ENCODE data around the gene LYPD3.
"Not testable (repeated sequence)": the region's sequence is repeated elsewhere in the genome, so short reads cannot be mapped to it uniquely, and the experiment has no call there.

Gene LYPD3

DNA sequence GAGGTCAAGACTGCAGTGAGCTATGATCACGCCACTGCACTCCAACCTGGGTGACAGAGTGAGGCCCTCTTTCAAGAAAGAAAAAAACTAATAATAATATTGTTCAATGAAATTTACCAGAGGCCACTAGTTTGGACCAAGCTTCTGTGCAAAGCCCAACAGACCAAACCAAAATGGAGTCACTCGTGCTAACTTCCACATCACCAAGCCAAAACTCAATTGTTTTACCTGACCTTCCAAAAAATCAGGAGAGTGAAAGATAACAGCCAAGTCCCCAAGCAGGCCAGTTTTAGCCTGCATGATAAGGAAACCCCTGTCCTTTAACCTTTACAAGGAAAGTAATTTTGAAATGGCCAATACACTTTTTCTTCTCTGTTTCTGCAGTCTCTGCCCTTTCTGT, 20.0 kb downstream of the LYPD3 start:
- TF ChIP-seq, protein P1, sequence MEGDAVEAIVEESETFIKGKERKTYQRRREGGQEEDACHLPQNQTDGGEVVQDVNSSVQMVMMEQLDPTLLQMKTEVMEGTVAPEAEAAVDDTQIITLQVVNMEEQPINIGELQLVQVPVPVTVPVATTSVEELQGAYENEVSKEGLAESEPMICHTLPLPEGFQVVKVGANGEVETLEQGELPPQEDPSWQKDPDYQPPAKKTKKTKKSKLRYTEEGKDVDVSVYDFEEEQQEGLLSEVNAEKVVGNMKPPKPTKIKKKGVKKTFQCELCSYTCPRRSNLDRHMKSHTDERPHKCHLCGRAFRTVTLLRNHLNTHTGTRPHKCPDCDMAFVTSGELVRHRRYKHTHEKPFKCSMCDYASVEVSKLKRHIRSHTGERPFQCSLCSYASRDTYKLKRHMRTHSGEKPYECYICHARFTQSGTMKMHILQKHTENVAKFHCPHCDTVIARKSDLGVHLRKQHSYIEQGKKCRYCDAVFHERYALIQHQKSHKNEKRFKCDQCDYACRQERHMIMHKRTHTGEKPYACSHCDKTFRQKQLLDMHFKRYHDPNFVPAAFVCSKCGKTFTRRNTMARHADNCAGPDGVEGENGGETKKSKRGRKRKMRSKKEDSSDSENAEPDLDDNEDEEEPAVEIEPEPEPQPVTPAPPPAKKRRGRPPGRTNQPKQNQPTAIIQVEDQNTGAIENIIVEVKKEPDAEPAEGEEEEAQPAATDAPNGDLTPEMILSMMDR (IDR thresholded peaks at IDR 0.05; ENCODE audit: insufficient read depth, low read depth, low read length, missing control alignments) = no peak
- H3K4me3 ChIP-seq (ENCODE audit: low read depth, low read length) = no peak overlapping the region
- DNase-seq (ENCODE audit: low read depth) = no peak

DNA sequence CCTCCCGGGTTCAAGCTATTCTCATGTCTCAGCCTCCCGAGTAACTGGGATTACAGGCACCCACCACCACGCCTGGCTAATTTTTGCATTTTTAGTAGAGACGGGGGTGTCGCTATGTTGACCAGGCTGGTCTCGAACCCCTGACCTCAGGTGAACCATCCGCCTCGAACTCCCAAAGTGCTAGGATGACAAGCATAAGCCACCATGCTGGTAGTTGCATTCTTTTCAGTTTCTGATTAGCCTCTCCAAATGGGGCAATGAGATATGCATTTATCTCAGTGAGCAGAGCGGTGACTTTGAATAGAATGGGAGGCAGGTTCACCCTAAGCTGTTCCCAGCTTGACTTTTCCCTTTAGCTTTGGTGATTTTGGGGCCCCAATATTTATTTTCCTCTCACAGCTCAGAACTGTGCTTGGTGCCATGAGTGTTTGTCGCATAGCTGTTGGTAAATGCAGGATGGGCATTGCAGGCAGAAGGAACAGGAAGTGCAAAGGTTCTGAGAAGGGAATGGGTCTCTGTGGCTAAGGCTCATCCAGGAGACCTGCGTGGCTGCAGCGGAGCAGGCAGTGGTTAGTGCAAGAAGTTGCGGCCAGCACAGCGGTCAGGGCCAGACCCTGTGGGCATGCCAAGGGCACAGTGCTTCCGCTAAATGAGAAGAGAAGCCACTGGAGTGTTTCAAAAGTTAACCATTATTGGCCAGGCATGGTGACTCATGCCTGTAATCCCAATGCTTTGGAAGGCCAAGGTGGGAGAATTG, 20.7 kb downstream of the LYPD3 start:
- TF ChIP-seq, protein P1 (IDR thresholded peaks at IDR 0.05; ENCODE audit: insufficient read depth, low read depth, low read length, missing control alignments) = no peak
- no peak overlapping the region for H3K4me3 ChIP-seq (ENCODE audit: low read depth, low read length)
- DNase-seq (ENCODE audit: low read depth) = no peak

DNA sequence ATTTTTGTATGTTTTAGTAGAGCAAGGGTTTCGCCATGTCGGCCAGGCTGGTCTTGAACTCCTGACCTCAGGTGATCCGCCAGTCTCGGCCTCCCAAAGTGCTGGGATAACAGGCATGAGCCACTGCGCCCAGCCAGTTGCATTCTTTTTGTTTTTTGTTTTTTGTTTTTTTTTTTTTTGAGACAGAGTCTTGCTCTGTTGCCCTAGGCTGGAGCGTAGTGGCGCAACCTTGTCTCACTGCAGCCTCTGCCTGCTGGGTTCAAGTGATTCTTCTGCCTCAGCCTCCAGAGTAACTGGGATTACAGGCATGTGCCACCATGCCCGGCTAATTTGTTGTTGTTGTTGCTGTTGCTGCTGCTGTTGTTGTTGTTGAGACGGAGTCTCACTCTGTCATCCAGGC, 21.3 kb downstream of the LYPD3 start:
- H3K4me3 ChIP-seq (ENCODE audit: low read depth, low read length); DNase-seq (ENCODE audit: low read depth): not testable (repeated sequence)

DNA sequence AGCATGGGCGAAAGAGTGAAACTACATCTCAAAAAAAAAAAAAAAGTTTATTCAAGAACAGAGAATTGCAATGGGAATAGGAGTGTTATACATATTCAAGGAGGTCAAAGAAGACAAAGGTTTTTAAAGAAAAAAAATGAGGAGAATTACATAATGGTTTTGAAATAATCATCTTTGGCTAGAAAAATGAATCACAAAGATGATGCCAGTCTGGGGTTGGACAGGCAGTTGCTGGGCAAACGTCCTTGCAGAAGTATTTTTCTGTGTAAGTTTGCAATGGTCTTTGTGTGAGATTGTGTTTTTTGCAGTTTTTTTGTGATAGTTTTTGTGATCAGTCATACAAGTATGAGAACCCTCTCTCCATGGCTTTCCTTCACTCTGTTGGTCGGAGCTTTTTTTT, 23.7 kb downstream of the LYPD3 start:
- TF ChIP-seq, protein P1 (IDR thresholded peaks at IDR 0.05; ENCODE audit: insufficient read depth, low read depth, low read length, missing control alignments) = no peak
- no peak overlapping the region for H3K4me3 ChIP-seq (ENCODE audit: low read depth, low read length)
- no peak for DNase-seq (ENCODE audit: low read depth)

DNA sequence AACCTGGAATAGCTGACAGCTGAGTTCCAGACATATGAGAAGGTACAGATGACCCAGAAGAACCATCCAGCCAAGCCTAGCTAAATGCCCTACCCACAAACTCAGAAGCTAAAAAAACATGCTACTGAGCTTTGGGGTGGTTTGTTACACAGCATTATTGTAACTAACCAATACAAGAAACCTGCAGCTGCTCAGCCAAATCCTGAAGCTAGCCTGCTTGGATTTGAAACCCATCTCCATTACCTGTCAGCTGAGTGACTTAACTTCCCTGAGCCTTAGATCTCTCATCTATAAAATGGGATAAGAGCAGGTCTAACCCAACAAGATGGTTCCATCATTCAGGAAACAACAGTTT, 25.7 kb downstream of the LYPD3 start:
- TF ChIP-seq, protein P1 (IDR thresholded peaks at IDR 0.05; ENCODE audit: insufficient read depth, low read depth, low read length, missing control alignments) = no peak
- no peak for DNase-seq (ENCODE audit: low read depth)
- H3K4me3 ChIP-seq (ENCODE audit: low read depth, low read length) = no peak overlapping the region

DNA sequence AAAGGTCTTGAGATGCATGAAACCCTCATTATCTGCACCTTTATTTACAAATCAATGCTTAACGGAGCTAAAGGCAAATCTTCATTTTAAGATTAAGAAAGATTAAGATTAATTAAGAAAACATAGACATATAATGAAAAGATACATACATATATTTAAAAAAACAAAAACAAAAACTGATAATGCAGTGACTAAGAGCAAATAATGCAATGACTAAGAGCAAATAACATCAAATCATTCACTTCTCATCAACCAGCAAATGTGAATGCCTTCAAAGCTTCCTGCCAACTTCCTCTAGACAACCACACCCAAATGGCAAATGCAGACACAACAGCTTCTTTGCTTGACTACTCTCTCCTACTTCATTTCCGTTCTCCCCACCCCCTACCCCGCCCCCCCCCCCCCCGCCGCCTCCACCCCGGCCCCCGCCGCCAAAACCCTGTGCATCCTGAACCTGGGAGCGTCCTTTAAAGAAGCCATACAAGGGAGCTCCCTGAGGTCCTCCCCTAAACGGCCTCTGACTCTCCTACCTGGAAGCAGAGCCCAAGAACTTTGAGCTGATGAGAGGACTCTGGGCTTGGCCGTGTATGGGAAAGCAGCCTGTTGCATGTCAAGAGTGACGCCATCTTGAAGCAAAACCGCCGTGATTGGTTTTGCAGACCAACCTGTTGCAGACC, 26.2 kb downstream of the LYPD3 start:
- H3K4me3 ChIP-seq (ENCODE audit: low read depth, low read length) = no peak overlapping the region
- peak; percentile 21 for DNase-seq (ENCODE audit: low read depth)
- TF ChIP-seq, protein P1 (IDR thresholded peaks at IDR 0.05; ENCODE audit: insufficient read depth, low read depth, low read length, missing control alignments) = no peak

DNA sequence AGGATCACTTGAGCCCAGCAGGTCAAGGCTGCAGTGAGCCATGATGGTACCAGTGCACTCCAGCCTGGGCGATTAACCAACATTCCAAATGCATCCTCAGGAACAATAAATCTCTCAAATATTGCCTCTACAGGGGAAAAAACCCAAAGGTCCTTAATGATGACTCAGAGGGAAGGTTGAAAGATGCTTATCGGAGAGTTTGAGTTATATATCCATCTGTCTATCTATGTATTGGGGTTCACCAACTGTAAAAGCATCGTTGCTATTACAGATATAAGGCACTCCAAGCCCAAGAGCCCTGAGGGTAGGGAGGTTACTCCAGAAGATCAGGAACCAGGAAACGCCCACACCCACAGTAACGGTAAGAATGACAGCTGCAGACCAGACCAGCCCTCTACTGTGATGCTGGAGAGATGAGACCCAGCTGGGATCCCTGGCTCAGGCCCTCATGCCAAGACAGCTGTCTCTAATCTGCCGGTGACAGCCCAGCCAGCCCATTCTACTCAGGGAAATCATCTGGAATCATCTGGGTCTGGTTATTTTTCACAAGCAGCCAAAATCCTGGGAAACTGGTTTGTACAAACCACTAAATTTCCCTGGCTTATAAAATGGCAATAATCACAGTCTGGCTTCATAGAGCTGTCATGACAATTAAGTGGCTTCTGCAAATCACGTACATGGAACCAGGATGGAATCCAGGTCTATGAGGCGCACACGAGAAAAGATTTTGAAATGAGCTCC, 26.9 kb downstream of the LYPD3 start:
- TF ChIP-seq, protein P1 (IDR thresholded peaks at IDR 0.05; ENCODE audit: insufficient read depth, low read depth, low read length, missing control alignments) = no peak
- no peak overlapping the region for H3K4me3 ChIP-seq (ENCODE audit: low read depth, low read length)
- DNase-seq (ENCODE audit: low read depth) = no peak

All from GM12865 (cell line).